NCI-H187 treated with DMSO at 0.1 percent for 48 hours (cell line): ENCODE results near the gene MKS1.

ENCODE experiments used
- DNase-seq: peaks from one replicate; lab custom pipeline; 2025; lab: John Stamatoyannopoulos, UW

MKS1 gene

DNA sequence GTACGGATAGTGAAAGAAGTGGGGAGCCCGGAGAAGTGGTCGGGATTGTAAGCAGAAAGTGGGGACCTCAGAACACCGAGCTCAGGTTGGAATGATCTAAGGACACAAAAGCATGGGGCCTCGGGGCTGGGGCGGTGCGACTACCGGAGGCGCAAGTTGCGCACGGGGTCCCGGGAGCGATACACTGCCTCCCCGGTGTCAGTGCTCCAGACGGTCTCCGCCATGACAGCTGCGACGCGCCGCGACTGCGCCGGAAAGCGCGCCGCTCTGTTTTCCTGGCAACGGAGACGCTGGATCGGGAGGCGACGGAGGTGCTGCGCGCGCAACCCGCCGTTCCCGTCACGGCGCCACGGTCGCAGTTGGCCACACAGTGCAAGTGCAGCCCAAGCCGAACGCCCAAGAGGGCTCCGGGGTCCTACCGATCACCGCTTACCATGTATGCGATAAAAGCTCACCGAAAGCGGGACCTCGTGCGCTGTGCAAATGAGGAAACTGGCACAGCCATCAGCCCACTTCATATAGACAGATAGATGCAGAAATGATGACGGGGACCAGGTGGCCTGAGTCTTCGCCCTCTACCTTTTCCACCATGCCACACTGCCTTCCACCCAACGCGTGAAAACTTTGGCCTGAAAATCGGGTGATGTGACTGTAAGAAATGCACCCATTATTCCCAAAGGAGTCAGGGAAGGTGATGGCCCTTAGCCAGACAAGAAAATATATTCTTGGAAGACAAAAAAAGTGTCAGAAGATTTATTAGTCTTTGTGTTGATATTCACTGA, at the start of gene MKS1:
MKS1 (minus strand) TSS at position 249 of the 782 bp plus-strand sequence; CDS start at position 224, 25 bp downstream.
- peak; percentile 67 for DNase-seq

DNA sequence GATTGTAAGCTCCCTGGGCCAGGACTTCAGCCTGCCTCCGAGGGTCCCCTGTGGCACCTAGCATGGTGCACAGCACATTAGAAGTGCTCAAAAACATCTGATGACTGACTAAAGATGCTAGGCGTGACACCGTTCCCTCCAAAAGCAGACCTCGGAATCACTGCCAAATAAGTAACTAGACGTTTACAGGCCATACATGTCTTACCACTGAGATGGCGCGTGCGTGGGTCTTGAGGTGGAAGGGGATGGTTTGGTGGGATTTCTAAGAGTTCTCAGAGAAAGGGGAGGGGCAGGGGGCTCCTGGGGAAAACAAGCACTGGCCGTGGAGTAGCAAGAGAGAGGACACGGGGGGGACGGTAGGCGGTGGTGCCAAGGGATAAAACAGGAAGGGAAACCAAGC, 49.3 kb upstream of the MKS1 start:
- no peak for DNase-seq

DNA sequence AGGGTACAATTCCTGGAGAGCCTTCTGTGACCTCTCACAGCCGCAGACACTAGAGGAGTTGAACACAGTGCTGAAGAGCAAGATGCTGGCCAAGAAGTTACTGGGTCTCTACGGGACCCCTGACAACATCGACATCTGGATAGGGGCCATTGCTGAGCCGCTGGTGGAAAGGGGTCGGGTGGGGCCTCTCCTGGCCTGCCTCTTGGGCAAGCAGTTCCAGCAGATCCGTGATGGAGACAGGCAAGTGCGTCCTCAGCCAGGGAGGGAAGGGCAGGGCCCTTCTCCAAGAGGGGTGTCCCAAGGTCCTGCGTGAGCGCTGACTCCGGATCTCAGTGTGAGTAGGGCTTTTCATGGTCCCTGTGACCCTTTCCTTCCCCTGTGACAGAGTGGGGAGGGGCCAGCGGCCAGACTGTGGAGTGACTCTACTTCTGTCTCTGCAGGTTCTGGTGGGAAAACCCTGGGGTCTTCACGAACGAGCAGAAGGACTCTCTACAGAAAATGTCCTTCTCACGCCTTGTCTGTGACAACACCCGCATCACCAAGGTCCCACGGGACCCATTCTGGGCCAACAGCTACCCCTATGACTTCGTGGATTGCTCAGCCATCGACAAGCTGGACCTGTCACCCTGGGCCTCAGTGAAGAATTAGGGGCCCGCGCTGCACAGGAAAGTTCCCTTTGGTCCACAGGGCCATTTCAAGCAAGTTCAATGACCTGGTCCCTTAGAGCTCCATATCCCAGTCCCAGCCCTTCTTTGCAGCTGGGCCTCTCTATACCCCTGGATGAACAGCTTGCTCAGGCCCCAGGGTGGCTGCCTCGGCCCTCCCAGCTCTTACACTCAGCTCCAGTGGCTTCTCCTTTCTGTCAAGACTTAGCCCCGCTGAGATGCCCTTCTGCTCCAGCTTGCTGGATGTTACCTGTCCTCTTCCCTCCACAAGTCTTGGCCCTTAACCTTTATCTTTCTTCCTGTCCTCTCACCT, 48.6 kb upstream of the MKS1 start:
- DNase-seq = no peak

DNA sequence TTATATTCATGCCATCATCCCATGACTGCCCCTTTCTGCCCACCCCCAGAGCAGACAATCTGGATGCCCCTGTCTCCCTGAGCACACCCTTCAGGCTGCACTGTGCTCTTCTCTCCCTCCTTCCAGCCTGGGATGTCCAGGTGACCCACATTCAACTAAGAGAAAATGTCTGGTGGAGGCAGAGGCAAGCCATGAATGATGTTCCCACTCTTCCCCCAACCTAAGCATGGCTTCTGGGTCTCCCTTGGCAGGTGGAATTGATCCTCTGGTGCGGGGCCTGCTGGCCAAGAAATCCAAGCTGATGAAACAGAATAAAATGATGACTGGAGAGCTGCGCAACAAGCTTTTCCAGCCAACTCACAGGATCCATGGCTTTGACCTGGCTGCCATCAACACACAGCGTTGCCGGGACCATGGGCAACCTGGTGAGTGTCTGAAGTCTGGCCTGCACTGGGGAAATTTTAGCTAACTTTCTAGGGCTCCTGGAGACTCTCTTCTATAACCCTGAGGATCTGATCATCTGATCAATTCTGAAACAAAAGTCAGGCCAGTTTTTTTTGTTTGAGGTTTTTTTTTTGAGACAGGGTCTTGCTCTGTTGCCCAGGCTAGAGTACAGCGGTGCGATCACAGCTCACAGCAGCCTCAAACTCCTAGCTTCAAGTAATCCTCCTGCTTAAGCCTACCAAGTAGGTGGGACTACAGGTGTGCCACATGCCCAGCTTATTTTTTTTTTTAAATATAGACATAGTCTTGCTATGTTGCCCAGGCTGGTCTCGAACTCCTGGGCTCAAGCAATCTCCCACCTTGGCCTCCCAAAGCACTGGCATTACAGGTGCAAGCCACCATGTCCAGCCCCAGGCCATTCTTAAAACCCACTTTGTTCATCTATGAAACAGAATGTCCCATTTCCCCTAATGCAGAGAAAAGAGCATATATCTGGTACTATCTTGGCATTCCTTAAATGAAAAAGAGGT, 47.1 kb upstream of the MKS1 start:
- DNase-seq = no peak

DNA sequence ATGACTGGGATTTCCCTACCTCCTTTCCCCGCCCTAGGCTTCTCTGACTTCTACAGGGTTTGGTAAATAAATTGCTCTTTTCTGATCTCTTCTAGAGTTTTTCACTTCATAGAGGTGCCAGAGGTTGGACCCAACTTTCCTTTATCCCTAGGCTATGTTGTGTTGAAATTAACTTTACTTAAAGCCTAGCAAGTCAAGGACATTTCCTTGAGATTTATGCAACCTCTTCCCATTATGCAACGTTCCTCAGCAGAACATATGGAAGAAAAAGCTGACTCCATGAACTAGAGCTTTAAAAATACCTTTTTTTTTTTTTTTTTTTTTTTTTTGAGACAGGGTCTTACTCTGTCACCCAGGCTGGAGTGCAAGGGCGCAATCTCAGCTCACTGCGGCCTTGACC, 46.2 kb upstream of the MKS1 start:
- no peak for DNase-seq

DNA sequence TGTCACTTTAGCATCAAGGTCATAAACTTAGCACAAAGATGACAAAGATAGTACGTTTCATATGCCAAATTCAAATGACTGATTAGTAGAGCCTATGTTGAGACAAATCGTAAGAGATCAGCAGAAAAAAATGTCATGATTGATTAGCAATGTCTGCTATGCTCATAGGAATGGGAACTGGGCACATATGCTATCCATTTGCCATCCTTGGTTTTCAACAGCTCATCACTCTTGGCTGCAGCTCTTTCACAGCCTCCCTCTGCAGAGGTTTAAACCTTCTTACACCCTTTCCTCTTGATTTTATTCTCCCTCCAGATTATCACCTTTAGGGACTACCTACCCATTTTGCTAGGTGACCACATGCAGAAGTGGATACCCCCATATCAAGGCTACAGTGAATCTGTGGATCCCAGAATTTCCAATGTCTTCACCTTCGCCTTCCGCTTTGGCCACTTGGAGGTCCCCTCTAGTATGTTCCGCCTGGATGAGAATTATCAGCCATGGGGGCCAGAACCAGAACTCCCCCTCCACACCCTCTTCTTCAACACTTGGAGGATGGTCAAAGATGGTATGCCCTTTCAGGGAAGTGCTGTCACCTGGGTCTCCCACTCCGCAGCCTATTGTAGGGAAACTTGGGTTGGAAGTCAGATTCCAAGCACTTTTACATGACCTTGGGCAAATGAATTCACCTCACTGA, 45.5 kb upstream of the MKS1 start:
- no peak for DNase-seq

DNA sequence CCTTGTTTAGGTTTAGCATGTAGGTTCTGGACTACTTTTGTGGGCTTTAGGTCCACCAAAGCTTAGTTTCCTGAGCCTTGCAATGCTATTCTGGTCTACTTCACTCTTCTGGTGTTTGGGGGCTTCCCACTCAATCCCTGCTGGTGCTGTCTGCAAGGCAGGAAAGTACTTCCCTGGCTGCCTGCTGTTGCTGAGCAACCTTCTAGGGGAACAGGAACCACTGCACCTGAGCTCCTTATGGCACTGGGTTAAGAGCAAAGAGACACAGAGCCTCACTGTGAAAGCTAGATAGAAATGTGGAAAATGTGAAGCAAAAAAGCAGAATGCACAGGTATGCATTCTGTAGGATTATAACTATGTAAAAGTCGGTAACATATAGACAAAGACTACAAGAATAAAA, 44.7 kb upstream of the MKS1 start:
- no peak for DNase-seq

DNA sequence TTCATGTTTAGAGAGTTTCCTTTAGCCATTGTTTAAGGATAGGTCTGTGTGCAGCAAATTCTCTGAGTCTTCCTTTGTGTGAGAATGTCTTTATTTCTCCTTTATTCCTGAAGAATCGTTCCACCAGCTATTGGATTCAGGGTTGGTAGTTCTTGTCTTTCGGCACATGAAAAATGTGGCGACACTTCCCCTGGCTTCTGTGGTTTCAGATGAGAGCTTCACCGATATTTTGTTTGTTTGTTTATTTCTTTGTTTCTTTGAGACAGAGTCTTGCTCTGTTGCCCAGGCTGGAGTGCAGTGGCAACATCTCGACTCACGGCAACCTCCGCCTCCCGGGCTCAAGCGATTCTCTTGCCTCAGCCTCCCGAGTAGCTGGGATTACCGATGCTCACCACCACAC, 43.1 kb upstream of the MKS1 start:
- DNase-seq = no peak

DNA sequence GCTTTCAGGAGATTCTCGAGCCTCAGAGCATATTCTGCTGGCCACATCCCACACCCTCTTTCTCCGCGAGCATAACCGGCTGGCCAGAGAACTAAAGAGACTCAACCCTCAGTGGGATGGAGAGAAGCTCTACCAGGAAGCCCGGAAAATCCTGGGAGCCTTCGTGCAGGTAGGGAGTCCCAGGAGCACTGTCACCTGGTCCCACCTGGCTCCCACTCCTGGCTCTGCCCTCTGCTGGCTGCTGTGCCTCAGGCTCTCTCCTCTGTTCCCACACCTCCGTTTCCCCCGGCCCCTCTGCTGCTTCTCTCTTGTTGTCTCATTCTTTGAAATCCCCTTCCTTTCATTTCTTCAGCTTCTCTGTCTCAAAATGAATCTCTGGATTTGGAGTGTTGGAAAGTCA, 35.7 kb upstream of the MKS1 start:
- no peak for DNase-seq

DNA sequence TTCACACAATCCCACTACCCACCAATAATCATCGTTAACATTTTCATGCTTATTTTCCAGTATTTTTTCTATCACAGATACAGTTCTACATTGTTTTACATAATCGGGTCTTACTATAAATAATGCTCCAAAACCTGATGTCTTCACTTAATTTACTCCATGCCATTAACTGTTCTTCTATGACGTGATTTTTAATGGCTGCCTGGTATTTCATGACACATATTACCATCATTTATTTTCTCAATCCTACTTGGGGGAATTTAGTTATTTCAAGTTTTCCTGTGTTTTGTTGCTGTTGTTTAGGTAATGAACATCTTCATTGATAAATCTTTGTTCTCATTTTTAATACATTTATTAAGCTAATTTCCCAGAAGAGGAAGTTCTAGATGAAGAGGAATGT, 34.0 kb upstream of the MKS1 start:
- no peak for DNase-seq

DNA sequence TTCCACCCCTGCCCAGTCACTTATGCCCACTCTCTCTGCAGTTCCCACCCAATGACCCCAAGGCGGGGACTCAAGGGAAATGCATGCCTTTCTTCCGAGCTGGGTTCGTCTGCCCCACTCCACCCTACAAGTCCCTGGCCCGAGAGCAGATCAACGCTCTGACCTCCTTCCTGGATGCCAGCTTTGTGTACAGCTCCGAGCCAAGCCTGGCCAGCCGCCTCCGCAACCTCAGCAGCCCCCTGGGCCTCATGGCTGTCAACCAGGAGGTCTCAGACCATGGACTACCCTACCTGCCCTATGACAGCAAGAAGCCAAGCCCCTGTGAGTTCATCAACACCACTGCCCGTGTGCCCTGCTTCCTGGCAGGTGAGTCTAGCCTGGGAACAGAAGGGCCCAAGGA, 33.1 kb upstream of the MKS1 start:
- DNase-seq = no peak

DNA sequence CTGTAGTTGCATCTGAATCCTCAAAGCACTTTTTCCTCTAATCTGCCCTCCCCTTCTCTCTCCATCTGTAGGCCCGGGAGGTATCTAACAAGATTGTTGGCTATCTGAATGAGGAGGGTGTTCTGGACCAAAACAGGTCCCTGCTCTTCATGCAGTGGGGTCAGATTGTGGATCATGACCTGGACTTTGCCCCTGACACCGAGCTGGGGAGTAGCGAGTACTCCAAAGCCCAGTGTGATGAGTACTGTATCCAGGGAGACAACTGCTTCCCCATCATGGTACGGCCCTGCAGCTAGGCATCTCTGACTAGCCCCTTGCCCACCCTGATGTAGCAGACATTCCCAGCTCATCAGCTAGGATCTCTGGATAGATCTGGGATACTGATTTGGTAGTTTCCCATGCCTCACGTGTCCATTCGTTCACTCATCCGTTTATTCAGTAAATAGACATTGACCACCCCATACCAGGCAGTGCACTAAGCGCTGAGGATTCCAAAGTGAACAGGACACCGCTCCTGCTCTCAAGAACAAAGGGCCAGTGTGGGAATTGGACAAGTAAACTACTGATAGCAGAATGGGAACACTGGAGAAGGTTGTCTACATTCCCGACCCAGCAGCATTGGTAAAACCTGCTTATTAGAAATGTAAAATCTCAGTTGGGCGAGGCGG, 31.4 kb upstream of the MKS1 start:
- DNase-seq = no peak

DNA sequence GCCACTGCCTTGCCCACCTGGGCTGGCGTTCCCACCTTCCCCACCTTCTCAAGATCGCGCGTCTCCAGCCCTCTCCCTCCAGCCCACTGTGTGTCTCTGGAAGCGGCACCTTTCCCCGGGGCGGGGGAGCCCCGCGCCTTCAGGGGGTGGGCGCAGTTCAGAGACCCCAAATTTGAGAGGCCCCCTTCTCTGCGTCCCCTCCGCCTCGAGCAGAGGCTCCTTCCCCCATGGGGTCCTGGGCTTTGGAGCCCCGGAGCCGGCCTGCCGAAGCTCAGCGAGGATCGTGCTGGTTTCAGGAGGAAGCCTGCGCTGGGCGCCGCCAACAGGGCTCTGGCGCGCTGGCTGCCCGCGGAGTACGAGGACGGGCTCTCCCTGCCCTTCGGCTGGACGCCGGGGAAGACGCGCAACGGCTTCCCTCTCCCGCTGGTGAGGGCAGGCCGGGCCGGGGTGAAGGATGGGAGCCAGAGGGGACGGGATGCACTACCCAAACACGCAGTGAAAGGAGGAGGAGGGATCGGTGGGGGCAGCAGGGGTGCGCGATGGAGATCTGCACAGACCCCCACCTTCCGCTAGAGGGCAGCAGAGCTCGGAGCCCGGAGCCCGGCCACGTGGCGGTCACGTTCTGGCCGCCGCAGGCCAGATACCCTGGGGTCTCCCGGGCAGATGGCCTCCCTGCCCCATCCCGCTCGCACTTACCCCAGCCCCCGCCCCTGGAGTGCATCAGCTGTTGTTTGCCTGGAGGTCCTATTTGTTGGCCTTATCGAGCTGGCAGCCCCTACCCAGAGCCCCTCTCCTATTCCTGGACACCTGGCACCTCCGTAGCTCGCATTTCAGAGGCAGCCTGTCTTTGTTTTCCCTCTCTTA, 30.4 kb upstream of the MKS1 start:
- no peak for DNase-seq

DNA sequence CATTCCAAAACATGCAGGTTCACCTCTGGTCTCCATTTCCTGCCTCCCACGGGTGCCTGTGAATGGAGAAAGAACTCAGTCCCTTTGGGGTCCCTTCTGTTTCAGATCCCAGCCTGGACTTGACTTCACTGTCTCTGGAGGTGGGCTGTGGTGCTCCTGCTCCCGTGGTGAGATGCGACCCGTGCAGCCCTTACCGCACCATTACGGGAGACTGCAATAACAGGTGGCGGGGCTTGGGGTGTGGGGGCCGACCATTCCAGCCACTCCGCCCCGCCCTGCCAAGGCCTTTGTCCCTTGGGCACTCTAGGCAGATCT, 29.9 kb upstream of the MKS1 start:
- no peak for DNase-seq

DNA sequence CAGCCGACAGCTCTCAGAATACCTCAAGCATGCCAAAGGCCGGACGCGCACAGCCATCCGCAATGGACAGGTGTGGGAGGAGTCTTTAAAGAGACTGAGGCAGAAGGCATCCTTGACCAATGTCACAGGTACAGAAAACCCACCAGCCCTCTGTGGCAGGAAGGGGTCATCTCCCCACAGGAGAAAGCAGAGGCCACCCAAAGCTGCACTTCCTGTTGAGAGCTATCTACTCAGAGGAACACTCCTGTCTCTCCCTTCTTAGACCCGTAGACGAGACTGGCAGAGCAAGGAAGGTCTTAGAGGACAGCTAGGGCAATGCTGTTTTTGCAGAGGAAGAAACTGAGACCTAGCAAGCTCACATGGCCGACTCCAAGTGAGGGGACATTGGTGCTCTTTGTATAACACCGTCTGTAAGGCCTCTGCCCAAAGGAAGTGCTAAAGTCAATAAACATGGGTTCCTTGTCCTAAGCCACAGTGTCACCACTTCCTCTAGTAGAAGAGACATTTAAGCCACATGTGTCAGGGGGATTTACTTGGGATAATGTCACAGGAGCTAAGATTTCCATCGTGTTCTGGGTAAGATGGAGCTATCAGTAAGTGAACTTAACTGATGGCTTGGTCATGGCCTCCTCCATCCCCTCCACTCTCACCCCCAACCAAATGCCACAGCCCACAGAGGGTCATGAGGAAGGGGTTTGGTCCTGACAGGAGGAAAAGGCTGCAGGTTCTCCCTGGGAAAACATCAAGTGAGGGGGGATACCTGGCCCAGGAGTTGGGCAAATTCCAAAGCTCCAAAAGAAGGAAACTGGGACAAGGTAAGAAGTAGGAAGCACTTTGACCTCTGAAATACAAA, 28.7 kb upstream of the MKS1 start:
- DNase-seq = no peak

DNA sequence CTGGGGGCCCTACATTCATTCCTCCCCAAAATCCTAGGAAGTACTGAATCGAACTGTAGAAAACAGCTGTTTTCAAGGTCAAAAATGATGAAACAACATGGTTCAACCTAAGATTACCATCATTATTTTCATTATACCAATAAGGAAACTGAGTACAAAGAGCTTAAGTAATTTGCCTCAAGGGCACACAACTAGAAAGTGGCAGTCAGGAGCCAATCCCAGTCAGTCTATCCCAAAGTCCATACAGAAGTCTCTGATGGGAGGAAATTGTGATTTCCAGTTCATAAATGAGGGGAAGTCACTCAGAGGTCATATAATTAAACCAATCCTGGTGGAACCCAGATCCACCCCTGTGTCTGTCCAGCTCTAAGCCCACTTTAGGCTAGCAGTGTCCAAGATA, 27.7 kb upstream of the MKS1 start:
- DNase-seq = no peak

DNA sequence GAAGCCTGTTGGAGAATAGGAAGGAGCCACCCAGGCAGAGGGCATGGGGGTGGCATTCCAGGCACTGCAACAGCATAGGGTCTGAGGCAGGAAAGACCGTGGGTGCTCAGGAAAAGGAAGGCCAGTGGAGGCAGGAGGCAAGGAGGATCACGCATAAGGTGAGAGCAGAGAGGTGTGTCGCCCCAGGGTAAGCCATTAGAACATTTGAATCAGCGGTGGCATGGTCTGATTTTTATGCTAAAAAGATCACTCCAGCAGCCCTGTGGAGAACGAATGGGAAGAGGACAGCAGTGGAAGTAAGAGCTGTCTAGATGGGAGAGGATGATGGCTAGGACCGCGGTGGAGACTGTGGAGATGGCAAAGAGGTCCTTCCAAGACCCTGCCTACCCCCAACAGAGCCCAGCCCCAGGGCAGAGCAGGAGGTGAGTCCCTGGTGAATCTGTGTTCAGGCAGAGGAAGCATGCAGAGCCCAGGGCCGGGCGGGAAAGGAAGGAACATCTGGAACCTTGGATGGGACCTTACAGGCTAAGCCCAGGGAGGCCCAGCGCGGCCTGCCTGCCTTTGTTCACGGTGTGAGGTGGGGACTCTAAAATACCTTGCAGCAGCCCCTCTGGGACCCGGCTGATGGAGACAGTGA, 27.2 kb upstream of the MKS1 start:
- no peak for DNase-seq

DNA sequence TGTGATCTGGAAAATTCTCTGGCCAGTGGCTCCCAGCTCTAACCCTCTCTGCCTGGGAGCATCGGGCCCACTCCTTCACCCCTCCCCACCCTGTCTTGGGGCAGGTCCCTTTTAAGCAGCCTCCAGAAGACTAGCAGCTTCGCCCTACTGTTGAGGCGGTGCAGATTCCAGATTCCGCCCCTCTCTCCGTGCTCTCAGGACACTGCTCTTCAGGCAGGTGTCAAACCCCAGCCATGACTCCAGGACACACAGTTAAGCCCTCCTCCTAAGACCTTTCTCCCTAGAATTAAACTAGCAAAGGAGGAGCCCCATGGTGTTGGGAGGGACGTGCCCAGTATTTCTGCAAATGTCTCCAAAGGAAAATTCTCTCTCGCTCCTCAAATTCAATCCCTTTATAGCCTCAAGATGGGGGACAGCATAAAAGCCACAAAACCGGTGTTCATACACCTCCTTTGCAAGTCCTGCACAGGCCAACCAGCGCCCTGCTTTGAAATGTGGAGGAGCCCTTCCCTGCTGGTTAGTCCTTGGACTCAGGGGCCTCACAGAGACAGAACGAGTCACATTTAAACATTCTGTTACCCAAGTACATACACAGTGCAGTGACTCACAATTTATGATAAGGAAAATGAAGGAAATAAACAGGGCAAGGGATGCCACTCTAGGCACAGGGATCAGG, 26.5 kb upstream of the MKS1 start:
- no peak for DNase-seq
